Measurements from ENCODE around the gene CNMD.

CNMD gene

DNA sequence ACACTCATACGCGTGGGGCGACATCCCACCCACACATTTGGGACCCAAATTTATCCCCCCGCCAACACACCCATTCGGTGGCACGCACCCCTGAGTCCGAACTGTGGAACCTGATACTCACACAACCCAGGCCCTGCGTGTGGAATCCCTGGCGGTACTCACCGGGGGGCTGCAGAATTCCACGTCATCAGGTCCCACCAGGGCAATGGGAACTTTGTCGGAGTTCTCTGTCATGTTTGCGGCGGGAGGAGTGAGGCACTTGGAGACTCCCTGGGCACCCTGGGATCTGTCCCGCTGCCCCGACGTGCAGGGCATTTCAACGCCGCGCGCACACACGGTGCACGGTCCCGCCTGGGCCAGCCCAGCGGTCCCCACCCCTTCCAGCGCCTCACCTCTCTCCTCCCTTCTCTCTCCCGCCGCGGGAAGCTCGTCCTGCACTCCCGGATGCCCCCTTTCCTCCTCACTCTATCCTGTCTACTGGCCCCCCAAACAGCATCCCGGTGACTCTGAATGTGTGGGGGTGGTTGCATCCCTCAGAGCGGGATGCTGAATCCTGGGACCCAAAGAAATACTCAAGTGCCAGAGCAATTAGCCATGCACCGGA is at the start of gene CNMD:
Gene CNMD, minus strand, starts transcription at position 353 of the 604 bp plus-strand sequence. Its CDS starts 119 bp downstream, at position 234.
- no peak for DNase-seq (ENCODE audit: low read depth in 2 of 2)

DNA sequence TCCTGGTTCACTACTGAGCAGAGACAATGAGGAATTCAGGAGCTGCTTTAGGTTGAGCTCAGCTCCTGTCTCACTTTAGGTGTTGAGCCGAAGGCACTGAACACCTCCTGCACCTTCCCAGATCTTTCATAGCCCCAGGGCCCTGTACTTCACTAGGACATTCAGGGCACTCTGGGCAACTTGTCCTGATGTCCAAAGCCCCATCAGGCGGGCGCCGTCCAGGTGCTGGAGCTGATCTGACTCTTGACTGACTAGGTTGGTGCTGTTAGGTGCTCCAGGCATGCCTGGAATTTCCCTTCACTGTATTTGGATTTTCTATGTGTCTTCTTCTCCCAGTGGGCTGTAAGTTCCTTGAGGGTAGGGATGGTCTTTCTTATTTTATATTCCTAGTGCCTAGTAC is 48.4 kb upstream of the CNMD start:
- no peak for DNase-seq (ENCODE audit: low read depth in 2 of 2)

DNA sequence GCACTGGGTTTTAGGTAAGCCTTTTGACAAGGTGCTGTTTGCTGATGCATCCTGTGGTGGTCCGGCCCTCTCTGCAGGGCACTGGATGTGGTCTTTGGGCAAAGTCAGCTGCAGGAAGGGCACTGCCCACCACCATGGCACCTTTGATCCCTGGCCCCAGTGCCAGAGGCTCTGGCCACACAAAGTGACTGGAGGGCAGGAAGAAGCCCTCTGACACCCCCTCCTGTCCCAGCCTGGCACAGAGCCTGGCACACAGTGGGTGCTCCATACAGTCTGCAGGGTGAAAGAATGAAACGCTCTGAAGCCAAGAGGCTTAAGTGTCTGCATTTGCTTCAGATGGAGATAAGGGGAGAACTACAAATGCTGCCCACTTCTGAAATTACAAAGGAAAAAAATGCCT is 47.6 kb upstream of the CNMD start:
- DNase-seq (ENCODE audit: low read depth in 2 of 2), result no peak

DNA sequence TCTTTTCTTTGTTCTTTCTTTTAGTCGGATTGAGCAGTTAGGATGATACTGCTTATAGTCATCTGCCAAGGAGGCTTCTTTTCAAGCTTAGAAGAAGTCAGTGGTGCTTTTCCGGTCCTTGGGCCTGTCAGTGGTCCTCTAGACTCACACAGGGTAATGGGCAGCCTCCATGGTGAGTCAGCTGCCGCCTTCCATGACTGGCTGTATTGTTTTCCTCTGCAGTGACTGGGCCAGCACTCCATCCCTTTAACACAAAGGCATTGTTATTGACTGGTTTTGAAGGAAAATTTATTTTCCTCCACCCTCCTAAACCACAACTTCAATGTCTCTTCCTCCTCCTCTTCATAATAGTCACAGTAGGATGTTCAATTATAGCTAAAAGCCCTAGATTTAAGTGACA is 47.1 kb upstream of the CNMD start:
- no peak for DNase-seq (ENCODE audit: low read depth in 2 of 2)

DNA sequence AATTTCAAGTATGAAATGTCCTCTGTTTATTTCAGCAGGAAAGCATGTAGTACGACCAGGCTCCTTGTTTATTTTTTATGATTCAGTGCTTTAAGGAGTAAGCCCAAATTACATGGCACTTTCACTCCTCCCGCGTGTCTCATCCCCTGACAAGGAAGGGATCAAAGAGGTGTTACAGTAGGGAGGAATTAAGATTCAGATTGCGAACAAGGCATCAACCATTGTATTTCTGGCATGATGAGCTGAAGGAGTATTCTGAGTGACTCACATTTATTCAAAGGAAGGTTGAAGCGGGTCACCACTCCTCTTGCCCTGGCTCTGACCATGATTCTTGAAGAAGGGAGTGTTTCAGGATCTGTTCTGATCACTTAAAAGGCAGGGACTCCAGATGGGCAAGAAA is 46.1 kb upstream of the CNMD start:
- no peak for DNase-seq (ENCODE audit: low read depth in 2 of 2)

DNA sequence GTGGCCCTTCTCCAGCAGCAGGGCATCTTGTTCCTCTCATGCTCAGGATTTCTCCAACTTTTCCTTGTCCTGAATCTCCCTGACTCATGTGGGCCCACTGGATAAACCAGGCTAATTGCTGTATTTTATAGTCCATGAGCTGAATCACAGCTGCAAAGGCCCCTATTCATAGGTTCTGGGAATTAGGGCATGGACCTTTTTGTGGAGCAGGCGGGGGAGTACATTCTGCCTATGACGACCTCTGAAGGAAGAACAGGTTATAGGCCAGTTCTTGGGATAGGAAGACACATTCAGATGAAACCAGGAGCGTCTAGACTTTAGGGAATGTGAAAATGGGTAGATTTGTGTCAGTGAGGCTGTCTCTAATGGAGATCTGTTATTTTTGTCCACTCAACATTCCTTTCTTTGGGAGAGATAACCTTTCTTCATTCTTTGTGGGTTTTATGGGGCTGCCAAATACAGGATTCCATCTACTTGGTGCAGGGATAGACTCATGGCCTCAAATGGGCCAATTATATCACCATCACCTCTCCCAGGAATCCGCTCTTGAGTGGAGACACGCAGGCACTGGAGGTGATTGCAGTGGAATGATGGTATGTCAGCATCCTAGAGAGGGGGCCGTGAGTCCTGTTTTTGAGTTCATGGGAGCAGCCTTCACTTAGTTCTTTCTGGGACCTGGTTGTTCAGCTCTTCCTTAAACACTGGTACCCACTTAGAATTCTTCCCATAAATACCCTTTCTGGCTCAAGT is 45.1 kb upstream of the CNMD start:
- no peak for DNase-seq (ENCODE audit: low read depth in 2 of 2)

DNA sequence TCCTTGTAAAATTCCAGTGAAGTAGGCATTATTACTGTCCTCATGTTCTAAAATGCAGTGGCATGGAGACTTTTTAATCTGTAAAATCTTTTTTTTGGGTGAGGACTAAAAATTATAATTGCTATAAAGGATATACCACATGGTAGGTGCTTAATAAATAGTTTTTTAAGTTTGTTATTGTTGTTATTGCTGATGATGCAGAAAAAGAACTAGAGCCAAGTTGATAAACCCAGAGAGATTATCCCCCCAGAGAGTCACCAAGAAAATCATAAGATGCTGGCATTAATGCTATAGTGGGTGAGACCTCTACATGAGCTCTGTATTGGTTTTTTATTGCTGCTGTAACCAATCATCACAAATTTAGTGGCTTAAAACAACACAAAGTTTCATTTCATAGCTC is 44.3 kb upstream of the CNMD start:
- DNase-seq (ENCODE audit: low read depth in 2 of 2), result no peak

DNA sequence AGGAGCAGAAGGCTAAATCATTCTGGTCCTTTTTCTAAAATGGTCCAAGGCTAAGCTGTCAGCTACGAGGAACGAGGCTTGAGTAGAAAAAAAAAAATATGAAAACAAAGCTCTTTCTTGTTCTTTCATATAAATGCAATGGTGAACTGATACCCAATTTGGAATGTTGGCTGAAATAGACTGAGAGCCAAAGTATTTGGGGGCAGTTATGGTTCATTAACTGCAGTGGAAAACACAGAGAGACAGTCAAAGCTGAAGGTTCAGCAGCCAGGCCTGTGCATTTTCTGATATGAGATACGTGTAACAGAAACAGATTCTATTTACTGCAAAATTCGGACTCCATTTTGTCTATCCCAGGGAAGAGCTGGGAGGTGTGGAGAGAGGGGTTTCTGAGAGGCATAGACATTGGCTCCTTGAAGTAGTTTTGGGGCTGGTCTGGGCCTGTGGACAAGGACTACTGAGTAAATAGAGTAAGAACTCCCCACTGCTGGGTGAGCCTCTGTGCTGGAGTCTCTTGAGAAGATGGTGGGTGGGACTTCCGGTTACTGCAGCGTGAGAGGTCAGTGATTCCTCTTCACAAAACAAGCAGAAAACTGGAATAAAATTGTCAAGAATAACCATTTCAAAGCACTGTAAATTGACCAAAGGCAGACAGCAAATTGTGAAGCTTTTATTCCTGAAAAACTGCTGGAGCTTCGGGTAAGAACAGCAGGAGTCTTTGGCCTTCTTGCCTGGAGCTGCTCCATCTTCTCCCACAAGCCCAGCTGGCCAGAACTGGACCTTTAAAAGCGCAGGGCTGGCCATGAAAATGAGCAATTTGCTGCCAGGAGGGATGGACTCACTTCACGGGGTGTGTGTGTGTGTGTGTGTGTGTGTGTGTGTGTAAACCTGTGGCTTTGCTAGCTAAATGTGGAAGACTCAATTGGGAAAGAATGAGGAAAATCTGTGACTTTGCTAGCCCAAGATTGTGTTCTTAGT is 43.1 kb upstream of the CNMD start:
- no peak for DNase-seq (ENCODE audit: low read depth in 2 of 2)

DNA sequence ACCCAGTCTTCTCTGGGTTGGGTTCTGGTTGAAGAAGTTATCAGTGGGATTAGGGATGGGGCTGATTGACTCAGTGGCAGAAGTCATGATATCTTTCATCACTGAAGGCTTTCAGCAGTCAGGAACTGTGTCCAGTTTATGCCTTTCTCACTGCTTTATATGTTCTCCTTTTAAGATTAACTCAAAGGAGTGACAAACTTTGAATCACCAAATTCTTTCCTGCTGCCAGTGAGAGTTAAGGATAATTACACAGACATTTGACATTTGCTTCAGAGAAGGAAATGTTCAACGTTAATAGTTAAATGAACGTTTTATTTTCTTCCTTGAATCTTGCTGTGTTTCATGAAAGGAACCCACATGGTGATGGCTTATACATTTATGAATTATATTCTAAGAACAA is 41.0 kb upstream of the CNMD start:
- no peak for DNase-seq (ENCODE audit: low read depth in 2 of 2)

DNA sequence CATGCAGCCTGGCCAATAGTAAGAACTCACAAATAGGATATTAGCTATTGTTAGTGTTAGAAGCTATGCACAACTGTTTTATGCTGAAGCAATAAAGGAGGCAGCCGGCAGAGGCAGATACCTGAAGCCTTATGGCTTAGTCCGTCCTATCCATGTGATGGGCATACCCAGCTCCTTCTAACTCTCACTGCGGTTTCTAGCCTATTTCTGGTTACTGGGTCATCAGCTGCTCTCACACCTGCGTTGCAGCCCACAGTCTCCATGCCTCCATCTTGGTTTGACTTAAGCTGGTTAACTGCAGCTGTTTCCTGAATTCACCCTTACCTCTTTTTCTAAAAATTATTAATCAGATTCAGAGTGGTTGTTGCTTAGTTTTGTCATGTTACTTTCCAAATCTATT is 40.5 kb upstream of the CNMD start:
- no peak for DNase-seq (ENCODE audit: low read depth in 2 of 2)

DNA sequence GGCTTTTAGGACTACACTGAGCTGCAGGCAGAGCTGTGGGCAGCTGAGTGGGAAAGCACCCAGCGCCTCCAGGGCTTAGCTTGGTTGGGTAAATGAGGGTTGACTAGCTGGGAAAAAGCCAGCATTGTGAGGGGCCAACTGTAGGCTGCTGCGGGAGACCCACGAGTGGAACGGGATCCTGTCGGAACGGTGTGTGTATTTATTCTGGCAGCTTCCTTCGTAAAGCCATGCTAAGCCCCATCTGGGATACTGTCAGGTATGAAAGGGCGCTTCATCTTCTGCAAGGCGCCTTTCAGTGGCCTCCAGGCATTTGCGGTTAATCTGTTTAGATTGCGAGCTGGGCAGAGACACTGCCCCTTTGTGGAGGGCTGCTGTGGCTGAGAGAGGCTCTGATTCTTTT is 39.5 kb upstream of the CNMD start:
- no peak for DNase-seq (ENCODE audit: low read depth in 2 of 2)

DNA sequence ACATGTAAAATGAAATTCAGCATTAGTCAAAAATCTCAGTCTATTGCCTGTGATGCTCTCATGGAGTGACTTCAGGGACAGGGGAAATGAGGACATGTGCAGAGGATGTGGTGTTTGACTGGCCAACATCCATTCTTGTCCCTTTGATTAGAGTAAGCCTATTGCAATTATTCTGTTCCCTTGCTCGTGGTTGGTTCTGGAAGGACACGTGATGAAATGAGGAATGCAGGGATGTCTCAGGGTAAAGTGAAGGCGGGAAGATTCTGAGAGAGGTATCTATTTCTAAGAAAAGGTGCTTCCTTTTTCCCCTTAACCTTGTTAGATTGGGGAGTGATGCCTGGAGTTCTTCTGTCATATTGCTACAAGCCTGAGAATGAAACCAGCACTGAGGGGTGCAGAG is 37.1 kb upstream of the CNMD start:
- no peak for DNase-seq (ENCODE audit: low read depth in 2 of 2)

DNA sequence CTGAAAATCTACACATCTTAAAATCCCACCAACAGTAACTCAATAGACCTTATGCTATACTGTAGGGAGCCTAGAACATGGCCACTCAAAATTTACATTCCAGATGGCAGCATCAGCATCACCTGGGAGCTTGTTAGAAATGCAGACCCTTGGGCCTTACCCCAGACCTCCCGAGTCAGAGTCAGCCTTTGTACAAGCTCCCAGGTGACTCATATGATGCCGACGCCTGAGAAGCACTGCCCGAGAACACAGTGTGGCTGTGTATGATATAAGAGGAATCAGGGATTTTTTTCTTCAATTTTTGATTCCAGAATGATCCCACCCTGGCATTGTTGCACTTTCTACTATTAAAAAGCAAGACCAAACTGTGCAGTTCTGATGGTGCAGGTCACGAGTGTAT is 35.9 kb upstream of the CNMD start:
- no peak for DNase-seq (ENCODE audit: low read depth in 2 of 2)

DNA sequence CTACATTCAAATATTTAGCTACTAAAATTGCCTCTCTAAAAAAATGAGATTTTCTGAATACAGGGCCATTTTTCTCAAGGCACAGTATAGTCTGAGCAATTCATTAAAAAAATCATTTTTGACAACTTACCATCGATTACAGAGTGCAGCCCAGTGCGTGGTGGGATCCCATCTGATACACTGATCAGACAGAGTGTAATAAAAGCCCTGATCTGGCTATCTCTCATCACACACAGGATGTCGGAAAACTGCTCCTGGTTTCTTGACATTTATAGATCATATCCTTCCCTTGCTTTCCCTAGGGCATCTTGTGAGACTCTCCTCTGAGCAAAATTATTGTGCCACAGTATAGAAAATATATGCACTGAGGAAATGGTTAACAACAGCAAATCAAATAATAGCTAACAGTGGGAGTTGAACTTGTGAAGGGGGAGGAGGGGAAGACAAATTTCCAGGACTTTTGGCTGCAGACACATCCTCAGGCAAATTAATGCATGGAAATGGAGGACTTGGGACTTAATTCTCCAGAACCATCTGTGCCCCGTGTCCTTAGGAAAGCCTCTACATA is 28.4 kb upstream of the CNMD start:
- DNase-seq (ENCODE audit: low read depth in 2 of 2), result no peak

DNA sequence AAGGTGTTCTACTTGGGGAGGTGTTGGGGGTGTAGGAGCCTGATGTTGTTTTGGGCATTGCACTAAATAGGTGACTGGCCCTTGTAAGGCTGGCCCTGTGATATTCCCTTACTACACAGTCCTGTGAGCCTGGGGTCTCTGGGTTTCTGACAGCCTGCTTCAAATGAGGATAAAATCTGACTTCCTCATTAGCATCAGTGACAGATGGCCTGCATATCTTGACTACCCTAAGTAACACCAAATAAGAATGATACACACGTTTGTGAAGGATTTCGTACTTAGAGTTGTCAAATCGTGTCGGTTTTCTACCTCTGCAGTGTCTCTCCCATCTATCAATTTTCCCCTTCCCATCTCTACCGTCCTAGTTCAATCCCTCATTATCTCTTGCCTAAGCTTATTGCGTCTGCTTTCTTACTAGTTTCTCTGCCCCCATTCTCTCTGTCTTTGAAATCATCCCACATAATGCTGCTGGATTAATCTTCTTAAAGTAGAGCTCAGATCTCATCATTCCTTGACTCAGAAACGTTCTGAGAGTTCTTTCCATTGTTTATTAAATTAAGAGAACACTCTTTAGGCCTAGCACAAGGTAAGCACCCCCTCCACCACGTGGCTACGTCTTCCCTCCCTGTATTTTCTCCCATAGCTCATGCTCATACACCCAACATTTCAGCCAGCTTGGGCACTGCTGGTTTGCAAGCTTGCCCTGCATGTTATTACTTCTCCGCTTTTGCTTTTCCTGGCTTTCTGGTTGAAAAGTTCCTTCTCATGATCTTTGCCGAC is 26.2 kb upstream of the CNMD start:
- no peak for DNase-seq (ENCODE audit: low read depth in 2 of 2)

DNA sequence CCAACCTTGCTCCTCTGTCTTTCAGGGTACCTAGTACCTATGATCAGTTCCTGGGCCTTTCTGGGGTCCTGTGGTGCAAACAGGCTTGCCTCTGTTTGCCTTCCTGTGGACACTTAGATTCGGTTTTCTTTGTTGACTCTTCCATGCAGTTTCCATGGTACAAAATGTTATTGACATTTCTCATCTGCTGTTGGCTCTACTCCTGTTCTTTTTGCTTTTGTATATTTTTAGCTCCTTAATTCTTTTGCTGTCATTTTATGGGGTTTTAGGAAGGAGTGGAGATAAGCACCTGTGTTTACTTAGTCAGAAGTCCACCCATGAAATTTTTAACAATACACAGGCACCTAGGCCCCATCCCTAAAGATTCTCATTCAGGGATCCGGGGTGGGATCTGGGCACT is 20.5 kb upstream of the CNMD start:
- DNase-seq (ENCODE audit: low read depth in 2 of 2), result no peak

DNA sequence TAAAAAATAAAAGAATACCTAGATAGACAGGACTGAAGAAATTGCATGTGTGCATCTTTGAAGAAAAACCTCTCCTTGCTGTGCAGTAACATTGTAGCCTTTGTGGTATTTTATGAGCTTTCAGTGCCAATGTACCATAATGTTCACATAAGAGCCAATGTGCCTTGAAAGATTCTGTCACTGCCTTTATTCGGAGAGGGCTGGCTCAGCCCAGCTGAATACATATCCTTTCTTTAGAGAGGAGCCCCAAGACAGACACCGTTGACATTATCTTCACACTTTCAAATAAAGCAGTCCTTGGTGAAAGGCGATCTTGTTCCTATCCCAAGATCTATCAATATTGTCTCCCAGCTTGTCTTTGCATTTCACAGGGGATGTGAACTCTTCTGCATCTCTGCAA is 18.5 kb upstream of the CNMD start:
- no peak for DNase-seq (ENCODE audit: low read depth in 2 of 2)

DNA sequence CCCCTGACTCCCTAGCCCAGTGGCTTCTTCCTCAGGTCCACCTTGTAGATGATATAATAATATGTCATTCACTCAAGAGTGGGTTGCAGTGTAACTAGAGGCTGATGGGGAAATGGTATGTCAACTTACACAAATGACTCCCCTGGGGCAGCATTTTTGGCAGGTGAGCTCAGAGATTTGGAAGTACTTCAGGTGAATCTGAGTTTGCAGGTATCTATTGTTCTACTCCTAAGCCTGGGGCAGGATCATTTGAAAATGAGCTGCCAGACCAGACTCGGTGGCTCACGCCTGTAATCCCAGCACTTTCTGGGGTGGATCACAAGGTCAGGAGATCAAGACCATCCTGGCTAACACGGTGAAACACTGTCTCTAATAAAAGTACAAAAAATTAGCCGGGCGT is 11.6 kb upstream of the CNMD start:
- DNase-seq (ENCODE audit: low read depth in 2 of 2), result no peak

DNA sequence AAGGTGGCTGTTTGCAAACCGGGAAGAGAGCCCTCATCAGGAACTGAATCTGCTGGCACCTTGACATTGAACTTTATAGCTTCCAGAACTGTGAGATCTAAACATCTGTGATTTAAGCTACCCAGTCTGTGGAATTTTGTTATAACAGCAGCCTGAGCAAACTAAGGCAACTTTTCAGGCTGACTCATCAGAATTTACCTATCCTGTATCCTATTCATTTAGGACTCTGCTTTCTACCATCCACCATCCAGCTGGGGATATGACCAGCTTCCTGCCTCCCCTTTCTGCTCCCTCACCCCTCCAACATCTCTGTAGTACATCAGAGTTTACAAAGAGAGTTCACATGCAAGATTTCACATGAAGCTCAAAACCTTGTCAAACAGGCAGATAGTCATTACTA is 11.1 kb upstream of the CNMD start:
- DNase-seq (ENCODE audit: low read depth in 2 of 2), result no peak

DNA sequence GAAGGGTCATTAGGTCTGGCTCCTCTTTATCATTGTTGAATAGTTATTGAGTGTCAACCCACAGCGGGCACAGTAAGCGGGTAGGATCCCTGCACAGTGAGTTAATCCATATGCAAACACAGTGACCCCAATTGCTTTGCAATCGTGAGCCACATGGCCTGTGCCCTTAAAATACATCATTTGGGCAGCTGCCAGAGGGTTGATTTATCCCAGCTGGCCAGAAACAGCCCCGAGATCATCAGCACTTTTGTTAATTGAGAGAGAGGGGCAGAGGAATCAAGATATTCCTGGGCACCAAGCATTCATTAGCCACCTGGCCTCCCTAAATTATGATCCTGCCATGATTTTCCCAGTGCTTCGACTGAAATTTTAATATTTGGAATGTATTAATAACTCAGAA is 9.8 kb upstream of the CNMD start:
- DNase-seq (ENCODE audit: low read depth in 2 of 2), result no peak

DNA sequence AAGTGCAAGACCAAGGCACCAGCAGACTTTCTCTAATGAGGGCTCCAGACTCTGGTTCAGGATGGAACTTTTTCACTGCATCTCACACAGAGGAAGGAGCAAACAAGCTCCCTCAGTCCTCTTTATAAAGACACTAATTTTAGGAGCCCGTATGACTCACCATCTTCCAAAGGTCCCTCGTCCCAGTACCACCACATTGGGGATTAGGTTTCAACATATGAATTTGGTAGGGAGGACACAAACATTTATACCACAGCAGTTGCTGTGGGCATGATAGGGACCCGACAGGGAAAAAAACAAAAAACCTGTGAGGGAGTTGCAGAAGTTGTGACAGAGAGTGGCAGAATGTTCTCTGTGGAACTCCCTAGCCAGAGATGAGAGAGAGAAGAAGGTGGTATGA is 6.5 kb upstream of the CNMD start:
- no peak for DNase-seq (ENCODE audit: low read depth in 2 of 2)
